ENCODE data around the gene SYP.
"Not testable (repeated sequence)": the region's sequence is repeated elsewhere in the genome, so short reads cannot be mapped to it uniquely, and the experiment has no call there.

Gene SYP

GRCh38 chrX:49188468-49189076 is 11.4 kb downstream of the SYP start:
- DNase-seq: no peak

GRCh38 chrX:49187526-49187925 is 12.5 kb downstream of the SYP start:
- no peak for DNase-seq

GRCh38 chrX:49187028-49187394 is 13.0 kb downstream of the SYP start:
- DNase-seq: no peak

- DNase-seq: peak; percentile 5
Observed at GRCh38 chrX:49186125-49187027, 13.6 kb downstream of the SYP start, which contains the start of gene PRICKLE3. Gene PRICKLE3 (minus strand): TSS chrX:49186373. CDS start chrX:49186297, 76 bp downstream.

GRCh38 chrX:49184294-49185281 is 15.4 kb downstream of the SYP start:
- DNase-seq: peak; percentile 70

- DNase-seq: no peak
Observed at GRCh38 chrX:49183701-49184281, 16.2 kb downstream of the SYP start.

- DNase-seq: no peak
Observed at GRCh38 chrX:49179358-49179757, 20.6 kb downstream of the SYP start.

- no peak for DNase-seq
Observed at GRCh38 chrX:49178537-49178936, 21.5 kb downstream of the SYP start.

GRCh38 chrX:49177873-49178480 is 22.0 kb downstream of the SYP start:
- DNase-seq: no peak

GRCh38 chrX:49177338-49177833 is 22.6 kb downstream of the SYP start:
- DNase-seq: no peak

- no peak for DNase-seq
Observed at GRCh38 chrX:49176421-49177326, 23.3 kb downstream of the SYP start.

- DNase-seq: no peak
Observed at GRCh38 chrX:49175435-49176274, 24.3 kb downstream of the SYP start.

- DNase-seq: no peak
Observed at GRCh38 chrX:49174723-49175122, 25.3 kb downstream of the SYP start.

- not testable (repeated sequence) for DNase-seq
Observed at GRCh38 chrX:49173544-49173943, 26.4 kb downstream of the SYP start.

GRCh38 chrX:49172280-49172780 is 27.7 kb downstream of the SYP start:
- DNase-seq: no peak

- peak; percentile 38 for DNase-seq
Observed at GRCh38 chrX:49171752-49172279, 28.2 kb downstream of the SYP start, which contains the start of gene PLP2. Gene PLP2 (plus strand): TSS chrX:49171898. CDS start chrX:49172001, 103 bp downstream.

- DNase-seq: no peak
Observed at GRCh38 chrX:49167740-49168108, 32.3 kb downstream of the SYP start.

GRCh38 chrX:49166914-49167739 is 32.9 kb downstream of the SYP start:
- DNase-seq: peak; percentile 58
